WI38 (cell line): ENCODE results near the gene NXT1.

ENCODE experiments used
- H3K4me3 ChIP-seq: 2 replicates; pipeline ENCODE4 v1.5.1; 2011; ENCODE audit warnings: low read depth, mild to moderate bottlenecking, control low read depth, low read length
- TF ChIP-seq, protein P1 (sequence below): IDR thresholded peaks from 2 replicates; pipeline ENCODE4 v1.5.1; 2012; ENCODE audit warnings: low read depth, mild to moderate bottlenecking, control low read depth, low read length

The NXT1 gene

DNA sequence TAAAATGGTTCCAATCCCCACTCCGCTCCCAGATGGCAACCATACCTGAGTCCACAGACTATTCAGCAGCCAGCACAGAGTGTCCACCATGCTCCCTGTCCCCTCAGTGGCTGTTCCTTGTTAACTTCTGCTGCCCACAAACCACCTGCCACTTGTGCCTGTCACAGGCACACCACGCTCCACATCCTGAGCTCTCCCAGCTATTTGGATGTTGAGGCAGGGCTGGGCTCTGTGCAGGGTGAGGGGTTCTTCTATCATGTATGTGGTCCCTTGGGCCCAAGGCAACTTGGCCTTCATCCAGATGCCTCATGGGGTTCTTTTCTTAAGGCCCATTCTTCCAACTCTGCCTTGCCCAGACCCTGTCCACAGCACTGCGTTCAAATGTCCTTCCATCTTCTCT, 34.0 kb upstream of the NXT1 start:
- TF ChIP-seq, protein P1, sequence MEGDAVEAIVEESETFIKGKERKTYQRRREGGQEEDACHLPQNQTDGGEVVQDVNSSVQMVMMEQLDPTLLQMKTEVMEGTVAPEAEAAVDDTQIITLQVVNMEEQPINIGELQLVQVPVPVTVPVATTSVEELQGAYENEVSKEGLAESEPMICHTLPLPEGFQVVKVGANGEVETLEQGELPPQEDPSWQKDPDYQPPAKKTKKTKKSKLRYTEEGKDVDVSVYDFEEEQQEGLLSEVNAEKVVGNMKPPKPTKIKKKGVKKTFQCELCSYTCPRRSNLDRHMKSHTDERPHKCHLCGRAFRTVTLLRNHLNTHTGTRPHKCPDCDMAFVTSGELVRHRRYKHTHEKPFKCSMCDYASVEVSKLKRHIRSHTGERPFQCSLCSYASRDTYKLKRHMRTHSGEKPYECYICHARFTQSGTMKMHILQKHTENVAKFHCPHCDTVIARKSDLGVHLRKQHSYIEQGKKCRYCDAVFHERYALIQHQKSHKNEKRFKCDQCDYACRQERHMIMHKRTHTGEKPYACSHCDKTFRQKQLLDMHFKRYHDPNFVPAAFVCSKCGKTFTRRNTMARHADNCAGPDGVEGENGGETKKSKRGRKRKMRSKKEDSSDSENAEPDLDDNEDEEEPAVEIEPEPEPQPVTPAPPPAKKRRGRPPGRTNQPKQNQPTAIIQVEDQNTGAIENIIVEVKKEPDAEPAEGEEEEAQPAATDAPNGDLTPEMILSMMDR, result no peak
- H3K4me3 ChIP-seq, result no peak overlapping the region

DNA sequence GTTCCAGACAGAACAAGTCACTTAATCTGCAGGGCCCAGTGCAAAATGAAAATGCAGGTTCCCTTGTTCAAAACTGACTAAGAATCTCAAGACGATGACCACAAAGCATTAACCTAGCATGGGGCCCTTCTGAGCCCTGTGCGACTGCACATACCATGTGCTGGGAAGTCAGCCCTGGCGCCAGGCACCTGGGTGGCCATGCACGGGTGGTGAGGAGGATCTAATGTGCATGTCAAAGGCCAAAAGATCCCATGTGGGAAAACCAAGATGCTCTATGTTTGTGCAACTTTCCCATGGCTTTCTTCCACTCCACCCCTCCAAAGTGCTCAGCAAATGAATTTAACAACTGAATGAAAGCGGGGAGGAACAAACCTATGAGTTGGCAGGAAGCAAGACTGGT, 33.5 kb upstream of the NXT1 start:
- TF ChIP-seq, protein P1, result no peak
- no peak overlapping the region for H3K4me3 ChIP-seq

DNA sequence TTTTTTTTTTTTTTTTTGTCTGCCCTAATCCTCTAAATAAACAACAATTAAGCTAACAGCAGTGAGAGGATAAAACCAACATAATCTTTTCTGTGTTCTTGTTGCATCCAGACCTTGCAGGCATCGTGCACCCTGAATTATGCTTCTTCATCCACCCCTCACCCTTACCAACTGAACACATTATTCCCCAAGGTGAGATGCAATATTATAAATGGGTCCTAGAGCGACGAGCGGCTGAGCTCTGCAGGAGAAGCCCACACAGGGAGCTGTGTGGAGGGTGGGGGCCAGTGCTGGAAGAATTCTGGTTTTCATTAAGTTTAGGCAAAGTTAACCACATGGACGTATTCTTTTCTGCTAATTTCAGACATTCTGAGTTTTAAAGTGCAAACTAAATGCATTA, 32.2 kb upstream of the NXT1 start:
- TF ChIP-seq, protein P1, result no peak
- H3K4me3 ChIP-seq, result no peak overlapping the region

DNA sequence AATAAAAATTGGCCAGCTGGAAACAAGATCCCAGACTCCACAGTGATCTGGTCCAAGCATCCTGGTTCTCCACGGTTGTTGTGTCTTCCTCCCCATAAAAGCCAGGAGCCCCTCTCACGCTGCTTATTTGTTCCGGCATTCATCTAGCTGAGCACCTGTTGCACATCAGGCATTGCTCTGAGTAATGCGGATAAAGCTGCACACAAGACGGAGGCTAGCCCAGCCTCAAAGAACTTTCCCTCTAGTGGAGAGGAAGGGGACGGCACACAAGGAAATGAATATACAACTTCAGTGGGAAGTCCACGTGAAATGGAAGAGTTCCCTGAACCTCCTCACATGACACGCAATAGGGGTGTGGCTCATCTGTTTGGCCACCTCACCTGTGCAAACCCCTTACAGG, 30.3 kb upstream of the NXT1 start:
- TF ChIP-seq, protein P1, result peak; percentile 32; the same call in 1 of the 2 replicates
- no peak overlapping the region for H3K4me3 ChIP-seq

DNA sequence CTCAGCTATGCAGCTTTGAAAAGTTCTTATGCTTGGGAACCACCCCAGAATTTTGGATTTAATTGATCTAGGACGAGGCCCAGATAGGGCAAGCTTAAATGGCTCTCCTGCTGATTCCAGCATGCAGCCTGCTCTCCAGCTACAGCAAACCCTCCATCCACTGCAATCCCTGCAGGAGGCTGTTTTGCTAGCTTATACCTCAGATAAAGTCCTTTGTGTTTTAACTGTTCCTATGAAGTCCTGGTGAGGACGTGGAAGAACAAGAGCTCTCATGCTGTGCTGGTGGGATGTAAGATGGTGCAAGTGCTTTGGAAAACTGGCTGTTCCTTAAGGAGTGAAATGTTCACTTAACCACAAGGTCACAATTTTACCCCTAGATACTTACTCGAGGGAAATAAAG, 25.5 kb upstream of the NXT1 start:
- H3K4me3 ChIP-seq, result no peak overlapping the region
- TF ChIP-seq, protein P1, result no peak

DNA sequence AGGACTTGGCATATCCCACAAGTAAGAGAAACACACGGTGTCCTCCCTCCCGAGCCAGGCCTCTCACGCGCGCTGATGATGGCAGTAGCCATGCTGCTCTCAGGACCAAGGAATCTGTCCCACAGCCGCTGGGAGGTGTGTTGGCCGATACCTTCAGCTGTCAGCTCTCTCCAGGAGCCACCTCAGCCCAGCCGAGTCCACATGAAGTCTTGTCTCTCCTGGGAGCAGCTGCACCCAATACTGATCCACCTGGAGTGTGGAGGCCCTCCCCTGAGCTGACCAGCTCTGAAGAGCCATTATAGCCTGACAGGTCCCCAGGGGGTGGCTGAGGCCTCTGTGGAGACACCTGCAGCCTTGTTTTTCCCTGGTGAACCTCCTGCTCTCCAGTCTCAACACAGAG, 23.8 kb upstream of the NXT1 start:
- H3K4me3 ChIP-seq, result no peak overlapping the region
- TF ChIP-seq, protein P1, result no peak

DNA sequence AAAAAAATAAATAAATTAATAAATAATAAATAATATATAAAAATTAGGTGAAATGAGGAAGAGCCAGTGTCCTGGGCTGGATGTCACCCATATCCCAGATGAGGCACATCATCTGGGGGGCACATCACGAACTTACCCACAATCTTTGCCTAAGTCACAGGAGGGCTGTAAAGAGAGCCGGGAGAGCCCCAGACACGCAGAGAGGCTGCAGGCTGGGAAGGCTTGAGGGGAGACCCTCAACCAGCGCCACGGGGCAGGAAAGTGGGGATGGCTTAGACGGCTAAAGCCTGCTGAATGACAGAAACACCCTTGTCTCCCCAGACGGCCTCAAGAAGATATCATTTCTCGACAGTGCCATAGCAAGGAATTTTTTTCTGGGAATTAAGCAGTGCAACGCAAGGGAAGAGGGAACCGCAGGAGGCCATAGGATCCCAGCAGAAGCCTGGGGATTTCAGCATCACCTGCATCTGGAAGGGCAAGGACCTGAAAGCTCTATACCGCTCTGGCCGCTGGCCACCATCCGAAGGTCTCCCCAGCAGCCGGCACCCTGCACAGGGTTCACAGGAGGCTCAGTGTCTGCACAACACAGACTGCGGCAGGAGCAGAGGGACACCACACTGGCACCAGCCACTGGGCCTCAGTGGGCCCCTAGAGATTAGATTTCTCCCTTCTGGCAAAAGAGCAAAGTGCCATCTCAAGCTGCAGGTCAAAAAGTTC, 22.8 kb upstream of the NXT1 start:
- H3K4me3 ChIP-seq, result no peak overlapping the region
- TF ChIP-seq, protein P1, result no peak
